Adipocyte (in vitro differentiated cells): ENCODE measurements around the gene GAB2.
"Not testable (repeated sequence)": the region's sequence is repeated elsewhere in the genome, so short reads cannot be mapped to it uniquely, and the experiment has no call there.

Experiments used
- DNase-seq: peaks from one replicate; pipeline ENCODE4 v3.0.0-alpha.2; 2015; ENCODE audit warnings: low read depth
- H3K27me3 ChIP-seq: replicated peaks from 2 replicates; pipeline ENCODE4 v1.7.0; 2013; ENCODE audit warnings: mild to moderate bottlenecking, low read length, moderate library complexity; ENCODE audit not compliant: control insufficient read depth, insufficient read depth
- H3K36me3 ChIP-seq: 2 replicates; pipeline ENCODE4 v1.7.0; 2013; ENCODE audit warnings: low read length, mild to moderate bottlenecking, moderate library complexity; ENCODE audit not compliant: control insufficient read depth, insufficient read depth, severe bottlenecking
- H3K4me1 ChIP-seq: 2 replicates; pipeline ENCODE4 v1.7.0; 2013; ENCODE audit warnings: mild to moderate bottlenecking, low read length, moderate library complexity; ENCODE audit not compliant: control insufficient read depth, insufficient read depth
- H3K4me3 ChIP-seq: 2 replicates; pipeline ENCODE4 v1.7.0; 2013; ENCODE audit warnings: mild to moderate bottlenecking, low read length, moderate library complexity
- H3K9ac ChIP-seq: 2 replicates; pipeline ENCODE4 v1.7.0; 2013; ENCODE audit warnings: mild to moderate bottlenecking, low read length, moderate library complexity
- H3K9me3 ChIP-seq: 2 replicates; pipeline ENCODE4 v1.7.0; 2013; ENCODE audit warnings: mild to moderate bottlenecking, low read length, moderate library complexity; ENCODE audit not compliant: control insufficient read depth

Gene GAB2

GRCh38 chr11:78290293-78291176, 127.1 kb downstream of the GAB2 start:
- Histone ChIP-seq H3K4me3 (peak overlapping the region; percentile 13), H3K9me3 (no peaks in the 10 kb centered on the region), H3K4me1 (peaks cover 17% of the 10 kb centered on the region), H3K36me3 (no peaks in the 10 kb centered on the region), H3K9ac (peak overlapping the region; percentile 40), H3K27me3 (no peaks in the 10 kb centered on the region)
- peak; percentile 85 for DNase-seq

GRCh38 chr11:78289552-78290292, 127.9 kb downstream of the GAB2 start:
- DNase-seq = no peak
- Histone ChIP-seq H3K4me1 (peaks cover 17% of the 10 kb centered on the region), H3K9me3 (no peaks in the 10 kb centered on the region), H3K27me3 (no peaks in the 10 kb centered on the region), H3K9ac (peak overlapping the region; percentile 40), H3K4me3 (peak overlapping the region; percentile 30), H3K36me3 (no peaks in the 10 kb centered on the region)

GRCh38 chr11:78284260-78284659, 133.4 kb downstream of the GAB2 start:
- DNase-seq = no peak
- peaks cover 13% of the 10 kb centered on the region for H3K36me3 ChIP-seq
- H3K27me3 ChIP-seq = no peaks in the 10 kb centered on the region
- H3K9ac ChIP-seq = no peak overlapping the region
- peaks cover 3% of the 10 kb centered on the region for H3K4me1 ChIP-seq
- H3K4me3 ChIP-seq = no peak overlapping the region
- H3K9me3 ChIP-seq = no peaks in the 10 kb centered on the region

GRCh38 chr11:78282821-78283220, 134.8 kb downstream of the GAB2 start:
- Histone ChIP-seq H3K9me3 (no peaks in the 10 kb centered on the region), H3K36me3 (peaks cover 13% of the 10 kb centered on the region), H3K4me1 (peaks cover 10% of the 10 kb centered on the region), H3K27me3 (no peaks in the 10 kb centered on the region), H3K9ac (no peak overlapping the region), H3K4me3 (no peak overlapping the region)
- no peak for DNase-seq

GRCh38 chr11:78281511-78281910, 136.1 kb downstream of the GAB2 start:
- H3K9me3 ChIP-seq = no peaks in the 10 kb centered on the region
- no peak for DNase-seq
- H3K4me1 ChIP-seq = peaks cover 20% of the 10 kb centered on the region
- no peak overlapping the region for H3K4me3 ChIP-seq
- H3K36me3 ChIP-seq = peaks cover 13% of the 10 kb centered on the region
- no peaks in the 10 kb centered on the region for H3K27me3 ChIP-seq
- no peak overlapping the region for H3K9ac ChIP-seq

GRCh38 chr11:78277314-78277994, 140.2 kb downstream of the GAB2 start:
- peak overlapping the region; percentile 50 for H3K9ac ChIP-seq
- H3K4me3 ChIP-seq = no peak overlapping the region
- peaks cover 18% of the 10 kb centered on the region for H3K36me3 ChIP-seq
- DNase-seq = no peak
- no peaks in the 10 kb centered on the region for H3K27me3 ChIP-seq
- H3K4me1 ChIP-seq = peaks cover 17% of the 10 kb centered on the region
- no peaks in the 10 kb centered on the region for H3K9me3 ChIP-seq

- Histone ChIP-seq H3K9ac (no peak overlapping the region), H3K4me1 (peaks cover 17% of the 10 kb centered on the region), H3K9me3 (no peaks in the 10 kb centered on the region), H3K4me3 (no peak overlapping the region), H3K27me3 (no peaks in the 10 kb centered on the region), H3K36me3 (peaks cover 23% of the 10 kb centered on the region)
- no peak for DNase-seq
These were observed 141.3 kb downstream of the GAB2 start for GRCh38 chr11:78276311-78276710.

GRCh38 chr11:78274739-78275138, 142.9 kb downstream of the GAB2 start:
- no peak for DNase-seq
- H3K9ac ChIP-seq = no peak overlapping the region
- no peaks in the 10 kb centered on the region for H3K9me3 ChIP-seq
- peaks cover 20% of the 10 kb centered on the region for H3K4me1 ChIP-seq
- no peak overlapping the region for H3K4me3 ChIP-seq
- no peaks in the 10 kb centered on the region for H3K27me3 ChIP-seq
- H3K36me3 ChIP-seq = peaks cover 18% of the 10 kb centered on the region

- DNase-seq, H3K27me3 ChIP-seq, H3K9ac ChIP-seq, H3K4me3 ChIP-seq, H3K9me3 ChIP-seq: not testable (repeated sequence)
- Histone ChIP-seq H3K4me1 (peaks cover 31% of the 10 kb centered on the region), H3K36me3 (peaks cover 15% of the 10 kb centered on the region)
These were observed 144.9 kb downstream of the GAB2 start for GRCh38 chr11:78272625-78273269.

- not testable (repeated sequence) for H3K9ac ChIP-seq, H3K9me3 ChIP-seq, DNase-seq, H3K4me3 ChIP-seq, H3K27me3 ChIP-seq
- peaks cover 22% of the 10 kb centered on the region for H3K4me1 ChIP-seq
- H3K36me3 ChIP-seq = peaks cover 15% of the 10 kb centered on the region
These were observed 145.8 kb downstream of the GAB2 start for GRCh38 chr11:78271801-78272200.

GRCh38 chr11:78270971-78271370, 146.6 kb downstream of the GAB2 start:
- Histone ChIP-seq H3K9me3 (no peaks in the 10 kb centered on the region), H3K4me3 (no peak overlapping the region), H3K36me3 (peaks cover 15% of the 10 kb centered on the region), H3K27me3 (no peaks in the 10 kb centered on the region), H3K9ac (no peak overlapping the region), H3K4me1 (peaks cover 22% of the 10 kb centered on the region)
- DNase-seq = no peak
